Effector memory CD4-positive, alpha-beta T cell (primary cell): ENCODE measurements around the gene CTSH.
A peak's percentile ranks its signal among the peaks of the same experiment; 100 is the strongest.

Source experiments
- DNase-seq, 3 donors: peaks; one replicate each; pipeline ENCODE4 v3.0.0-alpha.2; 2020
- H3K27ac ChIP-seq: 2 replicates; pipeline ENCODE4 v1.7.0; 2013; ENCODE audit warnings: mild to moderate bottlenecking, low read length, moderate library complexity; ENCODE audit not compliant: insufficient read depth, poor library complexity, severe bottlenecking
- H3K27me3 ChIP-seq: replicated peaks from 2 replicates; pipeline ENCODE4 v1.7.0; 2013; ENCODE audit warnings: mild to moderate bottlenecking, low read length; ENCODE audit not compliant: insufficient read depth, control insufficient read depth, poor library complexity, severe bottlenecking
- H3K36me3 ChIP-seq: 2 replicates; pipeline ENCODE4 v1.7.0; 2013; ENCODE audit warnings: mild to moderate bottlenecking, low read length, moderate library complexity; ENCODE audit not compliant: control insufficient read depth, insufficient read depth
- H3K4me1 ChIP-seq: 2 replicates; pipeline ENCODE4 v1.7.0; 2013; ENCODE audit warnings: low read length, mild to moderate bottlenecking; ENCODE audit not compliant: control insufficient read depth, insufficient read depth, poor library complexity, severe bottlenecking
- H3K4me3 ChIP-seq: 2 replicates; pipeline ENCODE4 v1.7.0; 2013; ENCODE audit warnings: low read length, low read depth, mild to moderate bottlenecking; ENCODE audit not compliant: insufficient read depth, poor library complexity, severe bottlenecking
- H3K9me3 ChIP-seq: 2 replicates; pipeline ENCODE4 v1.7.0; 2013; ENCODE audit warnings: mild to moderate bottlenecking, low read length, moderate library complexity; ENCODE audit not compliant: control insufficient read depth

Gene CTSH

GRCh38 chr15:78957416-78958093 is 12.7 kb upstream of the CTSH start:
- no peaks in the 10 kb centered on the region for H3K36me3 ChIP-seq
- no peaks in the 10 kb centered on the region for H3K4me1 ChIP-seq
- H3K9me3 ChIP-seq: no peaks in the 10 kb centered on the region
- no peaks in the 10 kb centered on the region for H3K27me3 ChIP-seq
- no peak overlapping the region for H3K4me3 ChIP-seq
- no peak overlapping the region for H3K27ac ChIP-seq
- DNase-seq: no peak

GRCh38 chr15:78956937-78957336 is 12.1 kb upstream of the CTSH start:
- no peaks in the 10 kb centered on the region for H3K36me3 ChIP-seq
- H3K27ac ChIP-seq: no peak overlapping the region
- DNase-seq: no peak

GRCh38 chr15:78955355-78955754 is 10.5 kb upstream of the CTSH start:
- Histone ChIP-seq H3K27me3 (no peaks in the 10 kb centered on the region), H3K27ac (no peak overlapping the region), H3K4me3 (no peak overlapping the region), H3K36me3 (no peaks in the 10 kb centered on the region), H3K9me3 (no peaks in the 10 kb centered on the region), H3K4me1 (no peaks in the 10 kb centered on the region)
- no peak for DNase-seq

More at GRCh38 chr15:78956937-78957336, 12.1 kb upstream of the CTSH start:
- Histone ChIP-seq H3K4me3 (no peak overlapping the region), H3K9me3 (no peaks in the 10 kb centered on the region), H3K4me1 (no peaks in the 10 kb centered on the region), H3K27me3 (no peaks in the 10 kb centered on the region)

- Histone ChIP-seq H3K27me3 (no peaks in the 10 kb centered on the region), H3K9me3 (no peaks in the 10 kb centered on the region), H3K4me3 (no peak overlapping the region), H3K27ac (no peak overlapping the region), H3K36me3 (no peaks in the 10 kb centered on the region), H3K4me1 (no peaks in the 10 kb centered on the region)
- DNase-seq: no peak
Observed at GRCh38 chr15:78951841-78952238, 7.0 kb upstream of the CTSH start.

GRCh38 chr15:78950902-78951840 is 6.3 kb upstream of the CTSH start:
- no peaks in the 10 kb centered on the region for H3K9me3 ChIP-seq
- H3K27me3 ChIP-seq: no peaks in the 10 kb centered on the region
- H3K36me3 ChIP-seq: no peaks in the 10 kb centered on the region
- H3K4me1 ChIP-seq: no peaks in the 10 kb centered on the region
- H3K27ac ChIP-seq: no peak overlapping the region
- no peak overlapping the region for H3K4me3 ChIP-seq
- no peak for DNase-seq

GRCh38 chr15:78950343-78950742 is 5.5 kb upstream of the CTSH start:
- Histone ChIP-seq H3K27ac (no peak overlapping the region), H3K36me3 (no peaks in the 10 kb centered on the region), H3K27me3 (no peaks in the 10 kb centered on the region), H3K4me3 (no peak overlapping the region), H3K4me1 (no peaks in the 10 kb centered on the region), H3K9me3 (no peaks in the 10 kb centered on the region)
- no peak for DNase-seq

- H3K27me3 ChIP-seq: no peaks in the 10 kb centered on the region
- H3K4me1 ChIP-seq: peaks cover 3% of the 10 kb centered on the region
- H3K36me3 ChIP-seq: no peaks in the 10 kb centered on the region
- H3K27ac ChIP-seq: no peak overlapping the region
- no peak for DNase-seq
- H3K4me3 ChIP-seq: no peak overlapping the region
- H3K9me3 ChIP-seq: no peaks in the 10 kb centered on the region
Observed at GRCh38 chr15:78949461-78949860, 4.6 kb upstream of the CTSH start.

- no peak for DNase-seq
- Histone ChIP-seq H3K4me1 (peaks cover 3% of the 10 kb centered on the region), H3K4me3 (no peak overlapping the region), H3K27ac (no peak overlapping the region), H3K36me3 (no peaks in the 10 kb centered on the region), H3K9me3 (no peaks in the 10 kb centered on the region), H3K27me3 (no peaks in the 10 kb centered on the region)
Observed at GRCh38 chr15:78947506-78947905, 2.7 kb upstream of the CTSH start.

GRCh38 chr15:78946493-78946892 is 1.6 kb upstream of the CTSH start:
- Histone ChIP-seq H3K4me1 (peaks cover 3% of the 10 kb centered on the region), H3K4me3 (no peak overlapping the region)

GRCh38 chr15:78944202-78944625 is 632 bp downstream of the CTSH start:
- Histone ChIP-seq H3K27ac (peak overlapping the region; percentile 63), H3K4me3 (peak overlapping the region; percentile 66)

More at GRCh38 chr15:78946493-78946892, 1.6 kb upstream of the CTSH start:
- Histone ChIP-seq H3K27ac (no peak overlapping the region), H3K27me3 (no peaks in the 10 kb centered on the region), H3K36me3 (no peaks in the 10 kb centered on the region), H3K9me3 (no peaks in the 10 kb centered on the region)
- DNase-seq: no peak

More at GRCh38 chr15:78944202-78944625, 632 bp downstream of the CTSH start:
- no peak for DNase-seq
- H3K36me3 ChIP-seq: no peaks in the 10 kb centered on the region
- no peaks in the 10 kb centered on the region for H3K27me3 ChIP-seq
- no peaks in the 10 kb centered on the region for H3K9me3 ChIP-seq
- peaks cover 8% of the 10 kb centered on the region for H3K4me1 ChIP-seq
